AG09309 (cell line): Measurements from ENCODE around the gene NUP107.

Source experiments
- DNase-seq: peaks from one replicate; pipeline ENCODE4 v3.0.0-alpha.2; 2010; ENCODE audit warnings: low read depth
- H3K4me3 ChIP-seq: 2 replicates; pipeline ENCODE4 v1.5.1; 2011; ENCODE audit warnings: mild to moderate bottlenecking, low read depth, low read length, moderate library complexity; ENCODE audit not compliant: control insufficient read depth
- TF ChIP-seq, protein P1 (sequence below): IDR thresholded peaks from 2 replicates; pipeline ENCODE4 v1.5.1; 2011; ENCODE audit warnings: mild to moderate bottlenecking, low read depth, low read length, inconsistent platforms; ENCODE audit not compliant: insufficient read depth, control insufficient read depth; ENCODE audit errors: missing control alignments

The NUP107 gene

DNA sequence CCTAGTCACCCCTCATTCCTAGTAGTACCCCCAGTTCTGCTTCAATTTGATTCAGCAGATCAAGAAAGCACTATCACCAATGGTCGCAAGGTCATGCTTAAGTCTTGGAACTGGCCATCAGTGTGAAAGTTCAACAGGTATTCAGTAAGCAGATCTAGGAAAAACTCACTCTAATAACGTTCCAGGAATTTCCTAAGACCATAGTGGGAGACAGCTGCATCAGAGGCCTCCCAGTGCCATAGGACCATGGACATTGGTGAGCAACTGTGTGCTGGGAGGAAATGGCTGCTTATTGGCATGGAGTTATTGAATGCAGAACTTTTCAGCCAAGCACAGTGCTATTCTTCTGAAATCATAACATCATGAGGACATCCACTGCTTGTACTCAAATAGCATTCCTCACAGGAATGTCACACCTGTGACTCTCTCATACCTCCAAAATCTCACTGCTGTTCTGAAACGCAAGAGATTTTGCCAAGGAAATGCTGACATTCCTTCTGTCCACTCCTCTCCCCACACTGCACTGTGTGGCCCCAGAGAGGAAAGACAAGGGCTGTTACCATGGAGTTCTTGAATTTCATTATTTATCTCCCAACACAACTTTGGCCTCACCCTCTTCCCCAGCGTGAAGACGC lies 90.3 kb downstream of the NUP107 start:
- DNase-seq: no peak
- H3K4me3 ChIP-seq: no peak overlapping the region
- TF ChIP-seq, protein P1, sequence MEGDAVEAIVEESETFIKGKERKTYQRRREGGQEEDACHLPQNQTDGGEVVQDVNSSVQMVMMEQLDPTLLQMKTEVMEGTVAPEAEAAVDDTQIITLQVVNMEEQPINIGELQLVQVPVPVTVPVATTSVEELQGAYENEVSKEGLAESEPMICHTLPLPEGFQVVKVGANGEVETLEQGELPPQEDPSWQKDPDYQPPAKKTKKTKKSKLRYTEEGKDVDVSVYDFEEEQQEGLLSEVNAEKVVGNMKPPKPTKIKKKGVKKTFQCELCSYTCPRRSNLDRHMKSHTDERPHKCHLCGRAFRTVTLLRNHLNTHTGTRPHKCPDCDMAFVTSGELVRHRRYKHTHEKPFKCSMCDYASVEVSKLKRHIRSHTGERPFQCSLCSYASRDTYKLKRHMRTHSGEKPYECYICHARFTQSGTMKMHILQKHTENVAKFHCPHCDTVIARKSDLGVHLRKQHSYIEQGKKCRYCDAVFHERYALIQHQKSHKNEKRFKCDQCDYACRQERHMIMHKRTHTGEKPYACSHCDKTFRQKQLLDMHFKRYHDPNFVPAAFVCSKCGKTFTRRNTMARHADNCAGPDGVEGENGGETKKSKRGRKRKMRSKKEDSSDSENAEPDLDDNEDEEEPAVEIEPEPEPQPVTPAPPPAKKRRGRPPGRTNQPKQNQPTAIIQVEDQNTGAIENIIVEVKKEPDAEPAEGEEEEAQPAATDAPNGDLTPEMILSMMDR: no peak

DNA sequence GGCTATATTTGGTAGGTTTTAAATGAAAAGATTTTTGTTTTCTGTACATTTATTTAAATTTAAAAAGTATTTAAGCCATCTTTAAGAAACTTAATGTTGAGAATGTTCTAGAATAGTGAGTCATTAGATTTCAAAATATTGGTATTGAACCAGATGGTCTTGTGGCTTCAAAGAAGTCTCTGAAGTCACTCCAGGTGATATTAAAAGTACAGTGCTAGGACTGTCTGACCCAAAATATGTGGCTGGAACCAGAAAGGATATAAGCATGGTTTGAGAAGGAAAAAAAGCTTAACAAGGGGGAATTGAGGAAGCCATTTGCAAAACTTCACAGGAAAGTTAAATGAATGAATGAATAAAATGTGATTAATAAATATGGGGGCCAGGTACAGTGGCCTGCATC lies 92.5 kb downstream of the NUP107 start:
- TF ChIP-seq, protein P1: no peak
- no peak for DNase-seq
- no peak overlapping the region for H3K4me3 ChIP-seq

DNA sequence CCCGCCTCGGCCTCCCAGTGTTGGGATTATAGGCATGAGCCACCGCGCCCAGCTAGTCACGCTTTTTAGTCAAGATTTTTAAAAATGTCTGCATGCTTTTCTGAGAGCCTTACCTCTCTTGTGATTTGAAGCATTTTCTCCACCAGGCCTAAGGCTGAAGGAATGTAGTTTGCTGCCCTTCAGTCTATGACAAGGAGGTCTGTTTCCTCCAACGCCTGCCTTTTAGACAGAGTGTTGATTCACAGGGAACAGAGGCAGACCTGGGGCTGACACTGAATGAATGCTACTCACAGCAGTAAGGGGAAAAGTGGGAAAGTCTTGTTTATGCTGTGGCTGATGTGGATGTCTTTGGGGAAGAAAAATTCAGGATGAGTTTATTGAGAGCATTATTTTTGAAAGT lies 94.0 kb downstream of the NUP107 start:
- H3K4me3 ChIP-seq: no peak overlapping the region
- DNase-seq: no peak
- TF ChIP-seq, protein P1: no peak

DNA sequence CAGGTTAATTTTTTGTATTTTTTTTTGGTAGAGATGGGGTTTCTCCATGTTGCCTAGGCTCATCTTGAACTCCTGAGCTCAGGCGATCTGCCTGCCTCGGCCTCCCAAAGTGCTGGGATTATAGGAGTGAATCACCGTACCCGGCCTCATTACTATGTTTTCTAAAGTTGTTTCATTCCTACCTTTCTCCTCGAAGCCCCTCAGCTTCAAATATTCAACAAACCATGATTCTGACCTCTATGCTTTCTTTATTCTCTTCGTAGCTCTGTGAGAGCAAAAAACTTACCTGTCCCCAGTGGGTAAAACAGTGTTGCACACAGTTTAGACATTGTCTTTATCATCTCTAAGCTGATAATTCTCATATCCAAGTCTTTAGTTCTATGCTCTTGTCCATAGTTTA lies 95.0 kb downstream of the NUP107 start:
- TF ChIP-seq, protein P1: no peak
- no peak for DNase-seq
- H3K4me3 ChIP-seq: no peak overlapping the region

GRCh38 chr12:68784015-68784414 lies 97.2 kb downstream of the NUP107 start:
- TF ChIP-seq, protein P1: no peak
- H3K4me3 ChIP-seq: no peak overlapping the region
- no peak for DNase-seq

- no peak for DNase-seq
- H3K4me3 ChIP-seq: no peak overlapping the region
- TF ChIP-seq, protein P1: no peak
Measured at GRCh38 chr12:68785358-68785757, 98.6 kb downstream of the NUP107 start.
